Measurements from ENCODE around the gene NPM3. TPM values are rescaled to one million over a fixed set of nuclear protein-coding genes. Genes with fewer than 3 reads are reported as not detected.
A peak's percentile ranks its signal among the peaks of the same experiment; 100 is the strongest.

Gene NPM3
- total and polyA plus RNA-seq, 7 experiments from 2014 or later: 10.3 to 31.3 (median 15.5) TPM

- ChIA-PET CTCF (no interaction called here), POLR2A (no interaction called here)
- Mint-ChIP-seq H3K36me3 (no peaks in the 10 kb centered on the region), H3K27ac (no peak overlapping the region), H3K27me3 (peaks cover 12 to 37% (median 14%) of the 10 kb centered on the region in 5 donors), H3K4me3 (no peak overlapping the region), H3K4me1 (no peaks in the 10 kb centered on the region), H3K9me3 (no peaks in the 10 kb centered on the region)
- Histone ChIP-seq H3K4me3 (ENCODE audit: low read length) (no peak overlapping the region), H3K27me3 (ENCODE audit: control insufficient read depth in 2 of 2, insufficient read depth in 2 of 2, low read length in 2 of 2) (no peaks in the 10 kb centered on the region), H3K27ac (ENCODE audit: low read depth, low read length) (no peak overlapping the region), H3K36me3 (ENCODE audit: control insufficient read depth in 2 of 3, insufficient read depth in 3 of 3, low read length in 3 of 3) (no peaks in the 10 kb centered on the region), H3K4me1 (ENCODE audit: control insufficient read depth in 2 of 2, insufficient read depth in 2 of 2, low read length in 2 of 2) (no peaks in the 10 kb centered on the region), H3K9me3 (ENCODE audit: control insufficient read depth in 2 of 3, low read length in 3 of 3) (no peaks in the 10 kb centered on the region)
- no peak for DNase-seq
- no peak for ATAC-seq
- intact Hi-C loops (cut with micrococcal nuclease): no loop called here
Measured at GRCh38 chr10:101752241-101752640, 31.0 kb downstream of the NPM3 start.

GRCh38 chr10:101749047-101750016 lies 33.9 kb downstream of the NPM3 start:
- no peaks in the 10 kb centered on the region for H3K4me1 ChIP-seq (ENCODE audit: control insufficient read depth in 2 of 2, insufficient read depth in 2 of 2, low read length in 2 of 2)
- Mint-ChIP-seq H3K4me1 (no peaks in the 10 kb centered on the region), H3K9me3 (no peaks in the 10 kb centered on the region), H3K27me3 (peaks cover 3 to 32% (median 12%) of the 10 kb centered on the region in 5 donors), H3K4me3 (no peak overlapping the region), H3K36me3 (no peaks in the 10 kb centered on the region), H3K27ac (no peak overlapping the region)
- DNase-seq: no peak
- no peaks in the 10 kb centered on the region for H3K36me3 ChIP-seq (ENCODE audit: control insufficient read depth in 2 of 3, insufficient read depth in 3 of 3, low read length in 3 of 3)
- ChIA-PET CTCF (no interaction called here), POLR2A (no interaction called here)
- no peak overlapping the region for H3K4me3 ChIP-seq (ENCODE audit: low read length)
- H3K27ac ChIP-seq (ENCODE audit: low read depth, low read length): no peak overlapping the region
- no peaks in the 10 kb centered on the region for H3K9me3 ChIP-seq (ENCODE audit: control insufficient read depth in 2 of 3, low read length in 3 of 3)
- no peak for ATAC-seq
- H3K27me3 ChIP-seq (ENCODE audit: control insufficient read depth in 2 of 2, insufficient read depth in 2 of 2, low read length in 2 of 2): no peaks in the 10 kb centered on the region
- intact Hi-C loops (cut with micrococcal nuclease): no loop called here

- H3K27ac Mint-ChIP-seq: no peak overlapping the region
- POLR2A ChIA-PET: no interaction called here
- no peak overlapping the region for H3K4me3 Mint-ChIP-seq
- Histone ChIP-seq H3K27me3 (ENCODE audit: control insufficient read depth in 2 of 2, insufficient read depth in 2 of 2, low read length in 2 of 2) (no peaks in the 10 kb centered on the region), H3K27ac (ENCODE audit: low read depth, low read length) (no peak overlapping the region), H3K9me3 (ENCODE audit: control insufficient read depth in 2 of 3, low read length in 3 of 3) (no peaks in the 10 kb centered on the region), H3K4me1 (ENCODE audit: control insufficient read depth in 2 of 2, insufficient read depth in 2 of 2, low read length in 2 of 2) (no peaks in the 10 kb centered on the region), H3K4me3 (ENCODE audit: low read length) (no peak overlapping the region), H3K36me3 (ENCODE audit: control insufficient read depth in 2 of 3, insufficient read depth in 3 of 3, low read length in 3 of 3) (no peaks in the 10 kb centered on the region)
- no peaks in the 10 kb centered on the region for H3K36me3 Mint-ChIP-seq
- CTCF ChIA-PET: no interaction called here
- no peaks in the 10 kb centered on the region for H3K4me1 Mint-ChIP-seq
- H3K27me3 Mint-ChIP-seq: peaks cover 0 to 26% (median 11%) of the 10 kb centered on the region in 5 donors
- intact Hi-C loops (cut with micrococcal nuclease): no loop called here
- no peaks in the 10 kb centered on the region for H3K9me3 Mint-ChIP-seq
- ATAC-seq: no peak
- DNase-seq: no peak
Measured at GRCh38 chr10:101748496-101748895, 34.8 kb downstream of the NPM3 start.

GRCh38 chr10:101745074-101745696 lies 38.1 kb downstream of the NPM3 start:
- no peak for DNase-seq
- Histone ChIP-seq H3K27ac (ENCODE audit: low read depth, low read length) (no peak overlapping the region), H3K36me3 (ENCODE audit: control insufficient read depth in 2 of 3, insufficient read depth in 3 of 3, low read length in 3 of 3) (no peaks in the 10 kb centered on the region), H3K4me1 (ENCODE audit: control insufficient read depth in 2 of 2, insufficient read depth in 2 of 2, low read length in 2 of 2) (no peaks in the 10 kb centered on the region), H3K9me3 (ENCODE audit: control insufficient read depth in 2 of 3, low read length in 3 of 3) (no peaks in the 10 kb centered on the region), H3K4me3 (ENCODE audit: low read length) (no peak overlapping the region), H3K27me3 (ENCODE audit: control insufficient read depth in 2 of 2, insufficient read depth in 2 of 2, low read length in 2 of 2) (no peaks in the 10 kb centered on the region)
- CTCF ChIA-PET: interaction anchor here (0.6 kb wide), 1 partner anchor 1589 kb away, joined by 7 read pairs; no protein-coding TSS in a partner anchor
- Mint-ChIP-seq H3K36me3 (no peaks in the 10 kb centered on the region), H3K27me3 (peaks cover 0 to 33% (median 3%) of the 10 kb centered on the region in 5 donors), H3K4me3 (no peak overlapping the region), H3K9me3 (peaks cover 0 to 2% (median 0%) of the 10 kb centered on the region in 11 donors), H3K27ac (no peak overlapping the region), H3K4me1 (no peaks in the 10 kb centered on the region)
- POLR2A ChIA-PET: no interaction called here
- intact Hi-C loops (cut with micrococcal nuclease): no loop called here
- ATAC-seq: no peak

GRCh38 chr10:101744267-101744666 lies 39.0 kb downstream of the NPM3 start:
- Histone ChIP-seq H3K4me1 (ENCODE audit: control insufficient read depth in 2 of 2, insufficient read depth in 2 of 2, low read length in 2 of 2) (no peaks in the 10 kb centered on the region), H3K4me3 (ENCODE audit: low read length) (no peak overlapping the region), H3K27me3 (ENCODE audit: control insufficient read depth in 2 of 2, insufficient read depth in 2 of 2, low read length in 2 of 2) (no peaks in the 10 kb centered on the region), H3K27ac (ENCODE audit: low read depth, low read length) (no peak overlapping the region), H3K36me3 (ENCODE audit: control insufficient read depth in 2 of 3, insufficient read depth in 3 of 3, low read length in 3 of 3) (no peaks in the 10 kb centered on the region), H3K9me3 (ENCODE audit: control insufficient read depth in 2 of 3, low read length in 3 of 3) (no peaks in the 10 kb centered on the region)
- H3K27me3 Mint-ChIP-seq: peaks cover 0 to 37% (median 3%) of the 10 kb centered on the region in 5 donors
- H3K27ac Mint-ChIP-seq: no peak overlapping the region
- peaks cover 0 to 2% (median 0%) of the 10 kb centered on the region in 11 donors for H3K9me3 Mint-ChIP-seq
- POLR2A ChIA-PET: no interaction called here
- no peaks in the 10 kb centered on the region for H3K36me3 Mint-ChIP-seq
- CTCF ChIA-PET: no interaction called here
- intact Hi-C loops (cut with micrococcal nuclease): no loop called here
- DNase-seq: no peak
- no peak overlapping the region for H3K4me3 Mint-ChIP-seq
- H3K4me1 Mint-ChIP-seq: peaks cover 0 to 1% (median 0%) of the 10 kb centered on the region in 7 donors
- no peak for ATAC-seq

GRCh38 chr10:101741938-101742337 lies 41.3 kb downstream of the NPM3 start:
- H3K27ac ChIP-seq (ENCODE audit: low read depth, low read length): no peak overlapping the region
- no peaks in the 10 kb centered on the region for H3K4me1 ChIP-seq (ENCODE audit: control insufficient read depth in 2 of 2, insufficient read depth in 2 of 2, low read length in 2 of 2)
- no peak overlapping the region for H3K4me3 ChIP-seq (ENCODE audit: low read length)
- peak overlapping the region in 1 of 9 donors; percentile 23 for H3K27ac Mint-ChIP-seq
- CTCF ChIA-PET: no interaction called here
- H3K9me3 ChIP-seq (ENCODE audit: control insufficient read depth in 2 of 3, low read length in 3 of 3): no peaks in the 10 kb centered on the region
- DNase-seq (no peak), ATAC-seq (no peak)
- POLR2A ChIA-PET: no interaction called here
- peaks cover 0 to 2% (median 0%) of the 10 kb centered on the region in 11 donors for H3K9me3 Mint-ChIP-seq
- no peaks in the 10 kb centered on the region for H3K27me3 ChIP-seq (ENCODE audit: control insufficient read depth in 2 of 2, insufficient read depth in 2 of 2, low read length in 2 of 2)
- no peaks in the 10 kb centered on the region for H3K36me3 ChIP-seq (ENCODE audit: control insufficient read depth in 2 of 3, insufficient read depth in 3 of 3, low read length in 3 of 3)
- no peaks in the 10 kb centered on the region for H3K36me3 Mint-ChIP-seq
- intact Hi-C loops (cut with micrococcal nuclease): no loop called here
- peaks cover 0 to 37% (median 3%) of the 10 kb centered on the region in 5 donors for H3K27me3 Mint-ChIP-seq
- peaks cover 0 to 1% (median 0%) of the 10 kb centered on the region in 7 donors for H3K4me1 Mint-ChIP-seq
- H3K4me3 Mint-ChIP-seq: no peak overlapping the region
